Measurements from ENCODE around the gene SEPTIN5.

The SEPTIN5 gene

DNA sequence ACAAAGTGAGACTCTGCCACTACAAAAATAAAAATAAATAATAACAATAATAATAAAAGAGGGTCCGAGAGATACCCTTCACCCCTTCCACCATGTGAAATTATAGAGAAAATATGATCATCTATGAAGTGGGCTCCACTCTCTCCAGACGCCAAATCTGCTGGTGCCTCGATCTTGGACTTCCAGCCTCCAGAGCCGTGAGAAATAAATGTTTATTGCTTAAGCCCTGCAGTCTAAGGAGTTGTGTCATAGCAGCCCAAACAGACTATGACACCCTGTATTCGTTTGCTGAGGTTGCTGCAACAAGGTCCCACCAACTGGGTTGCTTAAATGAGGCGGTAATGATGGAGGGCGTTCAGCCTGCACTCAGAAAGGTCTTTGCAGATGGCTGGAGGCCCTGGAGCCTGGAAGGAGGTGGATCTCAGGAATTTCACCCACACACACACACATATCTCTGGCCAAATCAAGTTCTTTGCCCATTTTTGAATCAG is 7.6 kb upstream of the SEPTIN5 start:
- DNase-seq: no peak

GRCh38 chr22:19707347-19708290 is 6.7 kb upstream of the SEPTIN5 start:
- no peak for DNase-seq

- no peak for DNase-seq
These were observed 5.8 kb upstream of the SEPTIN5 start for GRCh38 chr22:19708321-19709011.

DNA sequence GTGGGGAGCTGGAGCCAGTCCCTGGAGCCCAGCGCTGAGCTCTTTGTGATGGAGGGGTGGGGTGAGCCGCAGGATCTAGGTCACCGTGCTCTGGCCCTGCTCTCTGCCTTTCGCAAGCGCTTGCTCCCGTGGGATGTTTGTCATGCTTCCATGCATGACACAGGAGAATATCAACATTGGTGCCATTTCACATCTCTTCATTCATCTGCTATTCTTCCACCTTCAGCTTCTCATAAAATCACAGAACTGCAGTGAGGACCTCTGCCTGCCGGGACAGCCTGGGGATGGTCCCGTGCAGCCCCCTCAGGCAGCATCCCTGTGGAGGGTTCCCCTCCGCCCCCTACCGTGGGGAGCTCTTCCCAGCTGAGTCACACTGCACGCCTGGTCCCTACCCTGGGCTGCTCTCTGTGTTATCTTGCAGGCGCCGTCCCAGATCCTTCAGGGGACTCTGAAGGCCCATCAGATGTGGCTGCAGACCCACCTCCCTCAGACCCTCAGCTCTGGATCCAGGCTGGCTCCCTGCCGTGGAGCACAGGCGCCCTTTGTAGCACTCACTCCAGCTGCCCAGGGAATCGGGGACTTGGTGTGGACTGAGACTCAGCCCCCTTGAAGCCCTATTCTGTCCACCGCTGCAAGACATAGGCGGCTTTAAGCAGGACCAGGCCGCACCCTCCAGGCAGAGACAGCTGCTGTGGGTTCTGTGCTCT is 5.1 kb upstream of the SEPTIN5 start:
- no peak for DNase-seq

DNA sequence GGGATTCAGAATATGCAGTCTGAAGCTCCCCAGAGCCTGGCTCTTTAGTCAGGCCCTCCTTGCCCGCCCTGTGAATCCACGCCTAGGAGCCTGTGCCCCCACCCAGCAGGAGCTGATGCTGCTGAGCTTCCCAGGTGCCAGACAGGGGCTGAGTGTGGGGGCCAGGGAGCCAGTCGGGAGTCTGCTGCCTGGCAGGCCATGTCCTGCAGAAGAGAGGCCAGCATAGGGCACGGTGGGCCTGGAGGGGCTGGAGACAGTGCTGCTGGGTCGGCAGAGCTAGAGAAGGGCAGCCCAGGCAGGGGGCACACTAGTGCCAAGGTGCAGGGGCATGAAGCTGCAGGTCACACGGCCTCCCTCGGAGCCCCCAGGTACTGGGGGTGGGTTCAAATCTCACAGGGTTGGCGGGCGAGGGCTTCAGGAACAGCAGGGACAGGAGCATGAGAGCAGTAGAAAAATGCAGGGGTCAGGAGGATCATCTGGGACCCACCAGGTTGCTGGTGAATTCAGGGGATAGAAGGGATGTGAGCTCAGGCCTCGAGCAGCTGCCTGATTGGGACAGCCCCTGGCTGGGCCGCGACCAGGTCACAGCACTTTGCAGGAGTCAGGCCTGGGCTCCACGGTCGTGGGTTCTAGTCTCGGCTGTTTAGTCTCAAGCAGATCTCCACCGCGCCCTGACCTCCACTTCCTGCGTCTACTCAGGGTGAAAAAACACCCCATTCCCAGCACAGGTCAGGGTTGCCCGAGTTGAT is 4.1 kb upstream of the SEPTIN5 start:
- DNase-seq: no peak

- DNase-seq: no peak
These were observed 3.6 kb upstream of the SEPTIN5 start for GRCh38 chr22:19710769-19711106.

- DNase-seq: no peak
These were observed 1.1 kb upstream of the SEPTIN5 start for GRCh38 chr22:19713245-19713644.

DNA sequence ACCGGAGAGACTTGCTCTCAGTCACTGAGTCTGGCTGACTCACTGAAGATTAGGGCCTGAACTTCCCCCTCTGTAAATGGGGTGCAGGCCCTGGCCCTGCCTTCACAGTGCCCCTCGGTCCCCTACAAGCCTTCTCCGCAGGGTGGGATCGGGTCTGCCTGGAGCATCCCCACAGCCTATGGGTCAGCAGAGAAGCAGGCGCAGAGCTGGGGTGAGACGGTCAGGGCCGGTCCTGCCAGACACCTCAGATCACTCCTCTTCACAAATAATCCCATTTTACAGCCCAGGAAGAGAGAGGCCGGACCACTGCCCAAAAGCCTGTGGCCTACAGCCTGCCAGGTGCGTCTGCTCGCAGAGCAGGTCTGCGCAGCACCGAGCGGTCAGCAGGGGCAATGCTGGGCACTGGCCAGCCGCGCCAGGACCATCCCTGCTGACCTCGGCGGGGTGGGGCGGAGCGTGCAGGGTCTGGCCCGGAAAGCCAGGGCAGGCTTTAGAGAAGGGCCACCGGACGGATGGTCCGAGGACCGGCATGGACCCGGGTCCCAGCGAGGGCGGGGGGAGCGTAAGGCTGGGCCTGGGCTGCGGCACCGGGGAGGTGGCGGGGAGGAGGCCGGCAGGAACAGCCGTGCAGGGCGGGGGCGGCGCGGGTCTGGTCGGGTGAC is 522 bp upstream of the SEPTIN5 start:
- no peak for DNase-seq

DNA sequence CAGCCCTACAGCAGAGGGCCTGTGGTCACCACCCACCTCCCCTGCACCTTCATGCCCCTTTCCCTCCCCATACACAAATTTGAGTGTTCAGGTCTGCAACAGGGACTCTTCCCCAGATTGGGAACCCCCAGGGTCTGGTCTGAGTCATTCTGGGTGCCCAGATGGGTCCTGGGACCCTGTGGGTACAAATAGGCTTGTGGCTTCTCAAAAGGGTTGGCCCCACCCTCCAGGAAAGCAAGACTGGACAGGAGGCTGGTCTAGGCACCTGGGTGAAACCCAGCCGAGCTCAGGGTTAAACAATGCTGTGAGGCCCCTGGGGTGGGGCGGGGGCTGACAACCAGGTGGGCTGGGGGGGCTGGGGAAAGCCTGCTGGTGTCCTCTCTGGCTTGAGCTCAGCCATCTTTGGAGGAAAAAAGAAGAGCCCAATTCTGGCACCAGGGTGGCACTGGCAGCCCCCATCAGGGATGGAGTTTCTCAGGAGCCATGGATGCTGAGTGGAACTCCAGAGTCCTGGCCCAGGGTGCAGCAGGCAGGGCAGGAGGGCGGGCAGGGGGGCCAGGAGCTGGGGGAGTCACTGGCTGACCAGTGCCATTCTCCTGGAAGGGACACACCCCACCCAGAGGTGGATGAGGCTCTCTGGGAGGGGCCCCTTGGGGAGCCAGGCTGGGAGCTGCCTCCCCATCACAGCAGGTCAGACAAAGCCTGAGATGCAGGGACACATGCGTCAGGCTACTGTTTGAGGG is 1.1 kb downstream of the SEPTIN5 start:
- no peak for DNase-seq

DNA sequence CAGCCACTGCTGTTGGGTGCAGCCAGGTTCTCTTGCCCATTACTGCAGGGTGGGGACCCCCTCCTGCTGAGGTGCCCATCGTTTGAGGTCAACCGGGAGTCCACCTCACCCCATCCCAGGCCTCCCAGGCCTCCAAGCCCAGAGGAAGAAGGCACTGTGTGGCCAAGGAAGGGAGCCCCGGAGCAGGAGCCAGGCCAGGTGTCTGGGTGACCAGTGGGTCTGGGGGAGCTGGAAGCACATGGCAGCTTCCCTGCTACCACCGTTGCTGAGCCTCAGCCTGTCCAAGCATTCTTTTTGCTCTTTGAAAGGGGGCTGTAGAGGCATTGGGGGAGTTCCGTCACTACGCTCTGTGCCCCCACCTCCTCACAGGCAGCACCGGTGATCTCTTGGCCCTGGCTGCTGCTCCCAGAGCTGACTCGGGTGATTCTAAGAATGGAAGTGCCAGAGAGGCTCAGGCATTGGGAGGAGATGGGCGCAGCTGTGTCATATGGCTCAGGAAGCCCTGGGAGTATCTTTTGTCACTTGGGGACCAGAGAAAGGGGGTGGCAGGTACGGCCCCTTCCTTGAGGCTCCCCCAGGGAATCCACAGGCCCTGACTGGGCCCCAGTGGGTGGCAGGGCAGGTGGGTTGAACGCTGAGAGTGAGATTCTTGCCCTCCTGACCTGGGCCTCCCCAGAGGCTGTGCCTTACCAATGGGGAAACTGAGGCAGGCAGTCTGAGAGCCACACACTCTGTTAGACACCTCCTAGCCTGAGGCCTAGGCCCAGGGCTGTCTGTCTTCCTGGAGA is 1.9 kb downstream of the SEPTIN5 start:
- no peak for DNase-seq

- no peak for DNase-seq
These were observed 2.5 kb downstream of the SEPTIN5 start for GRCh38 chr22:19716829-19717105.

DNA sequence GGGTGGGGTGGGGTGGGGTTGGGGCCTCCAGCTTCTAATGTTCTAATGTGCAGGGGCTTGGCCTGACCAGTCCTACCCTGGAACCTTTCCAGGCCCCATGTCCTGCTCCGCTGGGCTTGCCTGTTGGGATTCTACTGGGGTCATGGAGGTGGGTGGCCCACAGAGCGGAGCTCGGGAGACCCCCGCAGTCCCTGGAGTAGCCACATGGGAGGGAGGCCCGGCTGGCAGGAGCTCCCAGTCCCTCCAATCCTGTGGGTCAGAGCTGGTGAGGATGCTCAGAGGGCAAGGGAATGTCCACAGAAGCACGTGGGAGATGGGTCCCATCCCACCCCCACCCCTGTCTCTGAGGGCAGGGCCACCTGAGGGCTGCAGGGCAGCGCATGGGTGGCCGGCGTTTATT is 2.9 kb downstream of the SEPTIN5 start:
- DNase-seq: no peak

DNA sequence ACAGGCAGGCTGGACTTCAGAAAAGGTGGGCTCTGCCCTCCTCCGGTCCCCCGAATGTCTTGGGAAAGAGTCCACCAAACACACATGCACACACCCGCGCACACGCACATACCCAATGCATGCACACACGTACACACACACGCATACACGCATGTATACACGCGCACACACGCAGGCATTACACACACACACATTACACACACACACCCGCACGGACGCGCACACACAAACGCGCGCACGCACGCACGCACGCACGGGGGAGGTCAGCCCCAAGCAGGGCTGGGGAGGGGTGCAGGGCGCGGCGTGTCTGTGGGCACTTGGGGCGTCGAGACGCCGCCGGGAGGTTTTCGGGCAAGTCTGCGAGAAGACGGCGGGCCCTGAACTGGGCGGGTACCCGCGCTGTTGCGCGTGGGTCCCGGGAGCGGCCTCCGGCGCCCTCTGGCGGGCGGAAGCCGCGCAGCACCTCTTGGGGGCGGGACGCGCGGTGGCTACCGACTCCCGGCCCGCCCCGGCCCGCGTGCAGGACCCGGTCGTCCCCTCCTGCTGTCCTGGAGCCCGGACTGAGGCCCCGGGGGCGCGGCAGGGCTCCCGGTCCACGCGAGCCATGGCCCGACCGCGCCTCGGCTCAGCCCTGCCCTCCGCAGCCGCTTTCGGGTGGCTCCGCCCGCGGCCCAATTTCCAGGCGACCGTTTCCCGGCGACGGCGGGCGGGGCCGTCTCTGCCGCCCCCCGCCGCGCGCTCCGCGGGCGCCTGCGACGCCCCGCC is 3.6 kb downstream of the SEPTIN5 start:
- DNase-seq: peak; percentile 52

DNA sequence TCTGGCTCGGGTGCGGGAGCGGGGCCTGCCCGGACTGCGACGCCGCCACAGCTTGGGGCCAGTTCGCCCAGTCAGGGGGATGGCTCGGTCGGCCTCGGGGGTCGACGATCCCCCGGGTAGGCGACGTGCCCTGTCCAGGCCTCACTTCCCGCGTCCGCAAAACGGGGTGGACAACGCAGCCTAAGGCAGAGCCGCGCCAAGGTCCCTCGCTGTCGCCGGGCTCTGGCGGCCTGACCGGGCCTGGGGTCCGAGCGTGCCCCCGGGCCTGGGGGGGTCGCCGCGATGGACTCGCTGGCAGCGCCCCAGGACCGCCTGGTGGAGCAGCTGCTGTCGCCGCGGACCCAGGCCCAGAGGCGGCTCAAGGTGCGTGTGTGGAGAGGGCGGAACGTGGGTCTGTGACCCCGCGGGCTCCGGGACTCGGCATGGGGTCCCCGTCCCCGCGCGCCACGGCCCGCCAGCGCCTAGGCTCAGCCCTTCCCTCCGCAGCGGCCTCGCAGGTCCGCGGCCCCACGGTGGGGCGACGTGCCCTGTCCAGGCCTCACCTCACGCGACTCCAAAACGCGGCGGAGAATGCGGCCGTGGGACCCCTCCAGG is 4.2 kb downstream of the SEPTIN5 start:
- DNase-seq: no peak

- no peak for DNase-seq
These were observed 4.8 kb downstream of the SEPTIN5 start for GRCh38 chr22:19719050-19719482.

DNA sequence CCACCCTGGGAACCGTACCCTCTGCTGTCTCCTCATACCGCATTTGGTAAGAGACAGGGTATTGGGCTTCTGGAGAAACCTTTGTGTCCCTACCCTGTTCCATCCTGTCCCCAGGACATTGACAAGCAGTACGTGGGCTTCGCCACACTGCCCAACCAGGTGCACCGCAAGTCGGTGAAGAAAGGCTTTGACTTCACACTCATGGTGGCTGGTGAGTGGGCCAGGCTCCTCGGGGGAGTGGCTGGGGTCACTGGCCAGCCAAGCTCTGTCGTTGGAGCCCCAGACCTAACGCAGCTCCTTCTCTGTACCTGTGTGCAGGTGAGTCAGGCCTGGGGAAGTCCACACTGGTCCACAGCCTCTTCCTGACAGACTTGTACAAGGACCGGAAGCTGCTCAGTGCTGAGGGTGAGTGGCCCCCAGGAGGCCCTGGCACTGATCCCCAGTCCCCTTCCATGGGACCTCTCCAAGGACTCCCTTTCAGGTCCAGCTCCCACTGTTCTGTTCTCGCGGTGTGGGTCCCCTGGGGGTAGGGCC is 5.3 kb downstream of the SEPTIN5 start:
- no peak for DNase-seq

DNA sequence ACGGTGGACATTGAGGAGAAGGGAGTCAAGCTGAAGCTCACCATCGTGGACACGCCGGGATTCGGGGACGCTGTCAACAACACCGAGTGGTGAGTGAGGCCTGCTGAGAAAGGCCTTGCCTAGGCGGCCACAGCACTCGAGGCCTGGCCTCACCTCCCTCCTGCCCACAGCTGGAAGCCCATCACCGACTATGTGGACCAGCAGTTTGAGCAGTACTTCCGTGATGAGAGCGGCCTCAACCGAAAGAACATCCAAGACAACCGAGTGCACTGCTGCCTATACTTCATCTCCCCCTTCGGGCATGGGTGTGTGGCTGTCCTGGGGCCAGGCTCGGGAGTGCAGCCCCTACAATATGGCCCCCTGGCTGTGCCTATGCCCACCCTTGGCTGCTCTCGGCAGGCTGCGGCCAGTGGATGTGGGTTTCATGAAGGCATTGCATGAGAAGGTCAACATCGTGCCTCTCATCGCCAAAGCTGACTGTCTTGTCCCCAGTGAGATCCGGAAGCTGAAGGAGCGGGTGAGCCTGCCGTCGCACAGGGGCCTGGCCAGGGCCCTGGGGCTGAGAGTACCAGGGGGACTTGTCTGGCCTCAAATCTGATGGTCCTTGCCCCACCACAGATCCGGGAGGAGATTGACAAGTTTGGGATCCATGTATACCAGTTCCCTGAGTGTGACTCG is 6.0 kb downstream of the SEPTIN5 start:
- DNase-seq: no peak

GRCh38 chr22:19720999-19721329 is 6.7 kb downstream of the SEPTIN5 start:
- DNase-seq: no peak

All from COR-L47 (cell line).